Measurements from ENCODE around the gene EDNRA.

- TF ChIP-seq POLR2A (IDR thresholded peaks at IDR 0.05) (no peak), CTCF (IDR thresholded peaks at IDR 0.05) (no peak), EP300 (IDR thresholded peaks at IDR 0.05) (no peak), POLR2AphosphoS5 (IDR thresholded peaks at IDR 0.05) (no peak)
Observed at GRCh38 chr4:147538711-147539110, 57.8 kb downstream of the EDNRA start.
